Anterior cingulate cortex (tissue), 58 donors: ENCODE measurements around the gene CHMP1B.
A peak's percentile ranks its signal among the peaks of the same experiment; 100 is the strongest.
"Not testable (repeated sequence)": the region's sequence is repeated elsewhere in the genome, so short reads cannot be mapped to it uniquely, and the experiment has no call there.

Source experiments
- DNase-seq, 58 donors: peaks; one replicate each; lab custom pipeline; 2025; lab: John Stamatoyannopoulos, UW

Gene CHMP1B

DNA sequence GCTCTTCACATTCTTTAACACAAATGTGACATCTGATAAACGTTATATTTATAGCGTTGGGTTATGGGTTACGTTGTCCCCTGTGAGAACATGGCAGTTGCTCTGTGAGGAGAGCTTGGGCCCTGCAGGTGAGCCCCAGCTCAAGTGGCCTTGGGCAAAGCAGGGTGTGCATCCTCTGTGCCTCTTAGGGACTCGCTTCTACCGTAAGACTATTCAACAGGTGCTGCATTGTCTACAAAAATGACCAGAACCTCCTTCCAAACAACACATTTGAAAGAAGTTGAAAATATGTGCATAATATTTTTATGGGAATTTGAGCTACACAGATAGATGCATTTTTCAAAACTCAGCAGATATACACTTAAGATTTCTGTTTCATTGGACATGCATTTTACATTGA is 16.4 kb upstream of the CHMP1B start:
- no peak for DNase-seq

DNA sequence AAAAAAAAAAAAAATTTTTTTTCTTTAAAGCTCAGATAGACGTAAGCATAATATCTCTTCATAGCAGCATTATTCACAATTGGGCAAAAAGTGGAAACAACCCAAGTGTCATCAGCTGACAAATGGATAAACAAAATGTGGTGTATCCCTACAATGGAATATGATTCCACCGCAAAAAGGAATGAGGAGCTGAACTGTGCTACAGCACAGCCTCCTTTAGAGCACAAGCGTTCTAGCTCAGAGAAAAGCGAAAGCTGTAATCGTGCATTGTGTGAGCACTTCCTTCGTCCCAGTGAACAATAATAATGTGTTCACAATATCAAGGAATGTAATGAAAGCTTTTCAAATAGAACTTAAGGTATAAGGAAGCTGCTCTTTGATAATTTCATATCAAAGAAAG is 11.7 kb upstream of the CHMP1B start:
- no peak for DNase-seq

DNA sequence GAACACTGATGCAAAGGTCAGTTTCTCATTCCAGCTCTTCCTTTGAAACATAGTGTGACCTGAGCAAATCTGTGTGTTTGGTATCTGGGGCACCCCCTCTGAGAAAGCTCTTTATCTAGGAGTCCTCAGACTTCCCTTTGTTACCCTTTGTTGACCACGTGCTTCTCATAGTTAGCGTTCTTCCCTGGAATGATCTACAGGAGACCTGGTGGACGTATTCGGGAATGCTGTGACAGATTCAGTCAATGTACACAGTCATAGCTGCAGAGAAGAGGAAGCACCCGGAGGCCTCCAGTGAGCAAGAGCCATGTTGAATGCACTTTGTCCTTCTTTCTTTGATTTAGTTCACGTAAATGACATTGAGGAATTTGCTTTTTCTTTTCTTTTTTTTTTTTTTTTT is 10.7 kb upstream of the CHMP1B start:
- DNase-seq = no peak

DNA sequence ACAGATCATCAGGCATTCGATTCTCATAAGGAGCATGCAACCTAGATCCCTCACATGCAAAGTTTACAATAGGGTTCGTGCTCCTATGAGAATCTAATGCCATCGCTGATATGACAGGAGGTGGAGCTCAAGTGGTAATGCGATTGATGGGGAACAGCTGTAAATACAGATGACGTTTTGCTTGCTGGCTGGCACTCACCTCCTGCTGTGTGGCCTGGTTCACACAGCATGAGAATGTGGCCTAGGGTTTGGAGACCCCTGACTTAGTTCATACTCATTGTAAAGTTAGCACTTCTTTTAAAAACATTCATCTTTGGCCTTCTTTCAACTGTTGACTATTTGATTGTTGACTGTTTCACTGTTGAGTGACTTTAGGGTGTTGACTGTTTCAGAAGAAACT is 8.7 kb upstream of the CHMP1B start:
- DNase-seq = no peak

DNA sequence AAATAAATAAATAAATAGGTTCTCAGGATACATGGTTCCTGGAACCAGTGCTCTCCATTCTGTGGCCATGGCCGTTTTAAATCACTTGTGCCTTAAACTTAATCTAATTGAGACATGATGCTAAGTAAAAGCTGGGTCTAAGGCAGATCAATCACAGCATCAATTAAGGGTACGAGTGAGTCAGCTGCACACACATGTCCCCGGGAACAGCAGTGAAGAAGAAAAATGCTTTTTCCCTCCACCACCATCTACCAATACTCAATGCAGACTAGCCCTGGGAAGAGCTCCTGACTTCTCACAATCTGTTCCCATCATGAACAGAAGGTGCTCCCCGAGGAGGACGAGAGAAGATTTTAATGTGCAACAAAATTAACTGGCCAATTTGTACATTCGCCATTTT is 6.8 kb upstream of the CHMP1B start:
- no peak for DNase-seq

DNA sequence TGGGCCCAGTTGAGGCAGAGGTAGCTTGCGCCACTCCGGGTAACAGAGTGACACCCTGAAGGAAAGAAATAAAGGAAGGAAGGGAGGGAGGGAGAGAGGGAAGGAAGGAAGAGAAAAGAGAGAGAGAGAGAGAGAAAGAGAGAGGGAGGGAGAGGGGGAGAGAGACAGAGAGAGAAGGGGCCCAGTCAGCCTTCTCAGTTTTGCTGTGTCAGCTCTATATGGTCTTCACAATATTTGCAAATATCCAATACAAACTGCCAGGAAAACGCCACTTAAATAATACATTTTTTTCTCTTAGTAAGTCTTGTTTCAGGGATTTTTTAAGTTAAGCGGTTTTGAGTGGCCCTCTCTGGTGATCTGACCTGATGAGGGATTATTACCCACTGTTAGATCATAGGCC is 5.6 kb upstream of the CHMP1B start:
- DNase-seq = no peak

DNA sequence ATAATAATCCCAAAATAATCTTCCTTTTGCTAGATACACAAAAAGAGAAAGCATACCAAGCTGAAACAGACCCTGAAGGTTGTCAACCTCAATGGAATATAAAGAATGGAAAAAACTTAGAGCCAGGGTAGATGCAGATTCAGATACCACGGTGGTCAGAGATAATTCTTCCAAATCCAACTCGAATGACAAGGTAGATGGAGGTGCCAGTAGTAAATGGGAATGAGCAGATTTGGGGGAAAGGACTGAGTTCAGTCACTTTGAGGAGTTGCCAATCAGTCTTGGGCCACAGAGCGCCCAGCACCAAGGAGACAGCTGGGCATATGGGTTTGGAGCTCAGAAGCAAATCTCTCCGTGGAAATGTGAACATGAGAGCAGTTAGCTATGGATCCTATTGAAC is 3.4 kb upstream of the CHMP1B start:
- DNase-seq = no peak

DNA sequence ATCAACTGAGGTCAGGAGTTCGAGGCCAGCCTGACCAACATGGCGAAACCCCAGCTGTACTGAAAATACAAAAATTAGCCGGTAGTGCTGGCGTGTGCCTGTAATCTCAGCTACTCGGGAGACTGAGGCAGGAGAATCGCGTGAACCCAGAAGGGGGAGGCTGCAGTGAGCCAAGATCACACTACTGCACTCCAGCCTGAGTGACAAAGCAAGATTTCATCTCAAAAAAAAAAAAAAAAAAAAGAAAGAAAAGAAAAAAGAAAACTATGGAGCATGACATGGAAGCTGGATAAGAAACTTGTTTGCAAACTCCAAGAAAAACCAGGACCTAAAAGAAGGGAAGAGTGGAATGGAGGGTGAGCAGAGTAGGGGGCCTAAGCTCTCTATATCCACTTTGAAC is 1.9 kb upstream of the CHMP1B start:
- DNase-seq = no peak

DNA sequence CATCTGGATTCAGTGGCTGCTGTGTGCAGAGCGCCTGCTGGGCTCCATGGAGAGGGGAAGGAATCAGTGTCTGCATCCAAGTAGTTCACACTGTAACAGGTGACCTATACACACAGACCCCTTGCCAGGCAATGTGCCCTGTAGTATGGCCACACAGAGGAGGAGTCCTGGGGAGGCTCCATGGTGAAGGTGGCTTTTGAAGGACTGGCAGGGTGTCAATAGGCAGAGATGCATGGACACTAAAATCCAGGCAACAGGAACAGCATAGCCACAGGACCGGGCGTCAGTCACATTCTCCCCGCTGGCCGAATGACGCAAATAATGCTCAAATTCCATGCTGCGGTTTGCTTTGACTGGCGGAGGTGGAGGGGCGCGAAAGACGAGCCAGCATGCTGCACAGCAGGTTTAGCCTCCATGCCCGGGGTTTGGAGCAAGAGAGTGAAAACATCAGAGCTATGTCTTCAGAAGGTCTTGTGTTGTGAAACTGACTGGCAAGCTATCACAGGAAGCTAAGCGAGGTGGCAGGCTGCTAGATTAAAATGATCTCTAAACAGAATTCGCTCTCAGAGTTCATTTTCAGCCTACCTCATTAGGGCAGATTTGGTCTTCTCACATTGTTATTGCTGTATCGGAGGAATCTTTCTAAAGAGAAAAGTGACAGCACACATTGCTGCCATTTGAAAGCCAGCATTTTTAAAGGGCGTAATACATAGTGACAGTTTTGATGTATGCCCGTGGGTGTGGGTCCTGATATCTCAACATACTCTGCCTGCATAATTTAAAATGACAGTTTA is 1.2 kb upstream of the CHMP1B start:
- peak in 54 of 58 donors; percentile 7 to 77 (median 52) for DNase-seq

DNA sequence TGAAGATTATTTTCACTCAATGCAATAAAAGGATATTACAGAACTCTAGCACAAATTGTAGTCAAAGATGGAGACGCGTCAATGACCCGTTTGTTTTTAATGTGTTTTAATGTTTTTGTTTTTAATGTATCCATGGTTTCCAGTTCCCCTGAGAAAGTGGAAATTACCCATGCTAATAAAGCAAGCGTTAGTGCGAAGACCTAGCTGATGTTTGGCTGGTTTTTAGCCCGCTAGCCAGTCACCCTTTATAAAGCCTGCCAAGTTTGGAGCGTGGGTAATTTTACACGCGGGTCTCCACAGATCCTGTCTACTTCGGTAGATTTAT is 430 bp upstream of the CHMP1B start:
- no peak for DNase-seq

DNA sequence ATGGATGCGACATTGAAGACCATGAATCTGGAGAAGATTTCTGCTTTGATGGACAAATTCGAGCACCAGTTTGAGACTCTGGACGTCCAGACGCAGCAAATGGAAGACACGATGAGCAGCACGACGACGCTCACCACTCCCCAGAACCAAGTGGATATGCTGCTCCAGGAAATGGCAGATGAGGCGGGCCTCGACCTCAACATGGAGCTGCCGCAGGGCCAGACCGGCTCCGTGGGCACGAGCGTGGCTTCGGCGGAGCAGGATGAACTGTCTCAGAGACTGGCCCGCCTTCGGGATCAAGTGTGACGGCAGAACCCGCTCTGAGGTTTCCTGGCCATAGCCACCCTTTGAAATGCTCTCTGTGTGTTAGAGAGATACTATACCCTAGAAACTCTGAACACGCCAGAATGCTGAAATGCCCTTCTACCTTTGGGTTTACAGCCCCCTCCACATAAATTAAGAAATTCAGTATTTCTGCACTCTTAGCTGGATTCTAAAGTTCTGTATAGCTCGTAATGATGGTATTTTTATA is 659 bp downstream of the CHMP1B start:
- DNase-seq = peak in 21 of 58 donors; percentile 7 to 64 (median 29)

DNA sequence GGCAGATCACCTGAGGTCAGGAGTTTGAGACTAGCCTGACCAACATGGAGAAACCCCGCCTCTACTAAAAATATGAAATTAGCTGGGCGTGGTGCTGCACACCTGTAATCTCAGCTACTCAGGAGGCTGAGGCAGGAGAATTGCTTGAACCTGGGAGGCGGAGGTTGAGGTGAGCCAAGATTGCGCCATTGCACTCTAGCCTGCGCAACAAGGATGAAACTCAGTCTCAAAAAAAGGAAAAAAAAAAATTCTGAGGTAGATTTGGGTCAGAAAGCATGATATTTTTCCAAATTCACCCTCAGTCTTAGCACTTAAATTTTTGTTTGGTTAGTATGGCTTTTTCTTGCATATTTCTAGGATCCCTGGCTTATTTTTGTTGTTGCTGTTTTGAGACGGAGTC is 3.3 kb downstream of the CHMP1B start:
- DNase-seq = not testable (repeated sequence)

DNA sequence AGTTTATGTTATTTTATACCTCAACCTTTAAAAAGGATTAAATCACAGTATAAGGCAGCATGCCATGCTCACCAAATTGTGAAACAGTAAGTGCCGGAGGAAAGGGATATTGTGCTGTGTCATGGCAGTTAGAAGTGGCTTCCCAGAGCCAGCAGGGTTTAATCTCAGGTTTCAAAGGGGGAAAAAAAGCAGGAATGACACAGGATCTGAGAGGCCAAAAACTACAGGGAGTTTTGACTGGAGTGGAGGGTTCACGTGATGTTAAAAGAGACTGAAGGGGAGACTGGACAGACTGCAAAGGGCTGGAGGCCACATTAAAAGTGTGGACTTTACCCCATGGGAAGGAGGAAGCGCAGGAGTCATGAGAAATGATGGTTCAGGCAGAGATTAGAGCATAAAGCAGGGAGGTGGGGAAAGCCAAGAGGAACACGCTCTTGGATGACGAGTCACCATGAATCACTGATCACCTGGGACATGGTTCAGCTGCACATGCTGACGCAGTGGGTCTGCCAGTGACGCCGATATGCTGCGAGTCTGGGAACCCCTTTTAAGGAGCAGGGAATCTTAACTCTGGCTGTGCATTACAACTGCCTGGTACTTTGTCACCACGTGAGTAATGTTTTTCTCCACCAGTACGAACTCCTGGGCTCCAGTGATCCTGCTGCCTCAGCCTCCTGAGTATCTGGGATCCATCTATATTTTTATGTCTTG is 6.1 kb downstream of the CHMP1B start:
- peak in 24 of 58 donors; percentile 1 to 45 (median 24) for DNase-seq

DNA sequence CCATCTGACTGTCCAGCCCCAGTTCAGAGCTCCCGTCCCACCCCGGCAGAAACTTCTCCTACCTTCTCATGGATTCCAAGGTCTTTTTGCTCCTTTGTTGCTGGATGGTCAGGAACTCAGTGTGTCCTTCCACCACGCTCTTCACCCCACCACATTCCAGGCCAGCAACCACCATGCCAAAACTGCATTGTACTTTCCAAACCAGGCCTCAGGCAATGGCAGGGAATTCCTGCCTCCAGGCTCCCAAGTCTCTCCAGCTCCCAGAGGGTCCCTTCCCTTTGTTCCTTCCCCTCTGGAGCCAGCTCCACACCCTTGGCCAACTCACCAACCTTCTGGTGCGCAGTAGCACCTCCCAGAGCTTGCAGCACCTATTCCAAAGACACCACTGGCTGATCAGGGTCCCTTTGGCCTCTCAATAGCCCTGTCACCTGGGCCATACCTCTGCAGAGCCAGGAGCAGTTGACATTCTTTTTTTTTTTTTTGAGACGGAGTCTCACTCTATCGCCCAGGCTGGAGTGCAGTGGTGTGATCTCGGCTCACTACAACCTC is 8.1 kb downstream of the CHMP1B start:
- DNase-seq = no peak

DNA sequence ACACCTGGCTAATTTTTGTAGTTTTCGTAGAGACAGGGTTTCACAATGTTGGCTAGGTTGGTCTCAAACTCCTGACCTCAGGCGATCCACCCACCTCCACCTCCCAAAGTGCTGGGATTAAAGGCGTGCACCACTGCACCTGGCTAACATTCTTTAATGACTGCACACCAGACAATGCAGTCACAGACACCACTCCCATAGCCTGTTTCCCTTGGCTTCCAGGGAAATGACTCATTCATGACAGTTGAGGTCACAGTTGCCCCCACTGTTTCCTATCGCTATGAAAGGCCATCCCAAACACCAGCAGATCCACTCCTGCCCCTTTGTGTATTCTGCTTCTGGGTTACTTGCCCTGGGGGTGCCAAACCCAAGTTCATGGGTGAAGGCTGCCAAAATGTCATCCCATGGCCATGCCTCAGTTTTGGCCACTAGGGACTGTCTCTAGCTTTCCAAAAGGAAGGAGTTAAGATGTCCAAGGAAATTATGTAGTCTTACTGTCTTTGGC is 8.7 kb downstream of the CHMP1B start:
- no peak for DNase-seq

DNA sequence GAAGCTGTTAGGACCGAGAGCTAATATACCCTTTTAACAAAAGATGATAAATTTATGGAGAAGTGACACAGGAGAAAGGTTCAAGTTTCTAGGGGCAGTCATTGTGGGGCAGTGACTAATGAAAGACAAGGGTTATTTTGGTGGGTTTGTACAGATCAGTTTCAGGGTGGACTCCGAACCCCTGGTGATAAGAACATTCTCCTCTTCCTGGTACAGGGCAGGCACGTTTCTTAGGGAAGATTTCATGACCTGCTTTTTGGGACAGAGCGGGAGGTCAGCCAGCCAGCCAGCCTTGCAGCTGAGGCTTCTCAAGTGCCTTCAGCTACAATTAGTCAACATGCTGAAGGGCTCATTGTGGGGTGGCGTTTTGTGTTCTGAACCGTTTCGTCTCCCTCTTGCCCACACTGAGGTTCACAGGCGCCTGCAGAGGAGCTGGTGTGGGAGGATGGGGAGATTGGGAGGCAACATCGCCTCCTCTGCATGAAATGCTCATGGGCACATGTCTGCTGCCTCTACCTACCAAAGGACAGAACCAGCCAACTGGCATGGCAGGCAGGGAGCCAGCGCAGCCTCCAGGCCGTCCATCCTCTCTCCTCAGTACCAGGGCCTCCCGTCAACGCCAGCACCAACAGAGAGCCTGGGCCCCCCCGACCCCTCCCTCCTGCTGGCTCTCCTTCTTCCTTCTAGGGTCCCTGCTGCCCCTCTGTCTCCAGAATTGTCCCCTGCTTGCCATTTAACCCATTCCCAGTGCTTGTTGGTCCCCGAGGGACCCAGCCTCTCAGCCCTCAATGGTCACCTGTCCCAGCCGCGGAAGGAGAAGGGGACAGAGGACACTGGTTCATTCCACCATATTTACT is 9.6 kb downstream of the CHMP1B start:
- no peak for DNase-seq

DNA sequence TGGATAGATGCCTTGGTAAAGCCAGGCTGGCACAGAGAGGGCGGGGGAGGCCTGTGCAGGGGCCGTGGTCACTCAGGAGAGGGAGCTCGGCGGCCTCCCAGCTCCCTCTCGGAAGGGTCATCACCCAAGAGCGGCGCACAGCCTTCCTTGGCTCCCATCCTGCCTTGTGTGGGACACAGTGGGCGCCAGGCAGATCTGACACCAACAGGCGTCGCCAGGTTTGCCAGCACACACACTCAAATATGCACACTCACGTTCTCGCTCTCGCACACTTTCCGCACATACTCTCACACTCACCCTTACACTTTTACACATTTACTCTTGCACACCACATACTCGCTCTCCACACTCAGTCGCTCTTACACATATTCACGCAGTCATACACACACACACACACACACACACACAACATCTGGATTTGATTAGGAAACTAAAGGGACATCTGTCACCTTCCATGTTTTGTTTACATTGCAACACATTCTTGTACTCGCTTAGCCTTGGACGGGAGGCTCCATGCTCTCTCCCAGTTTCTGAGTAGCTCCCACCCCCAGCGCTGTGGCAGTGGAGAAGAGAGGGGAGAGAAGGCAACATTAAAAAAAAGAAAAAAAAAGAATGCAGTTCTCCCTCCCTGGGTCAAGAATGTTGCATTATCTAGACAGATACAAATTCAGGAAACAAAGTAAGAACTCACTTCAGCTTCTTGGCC is 10.5 kb downstream of the CHMP1B start:
- no peak for DNase-seq

DNA sequence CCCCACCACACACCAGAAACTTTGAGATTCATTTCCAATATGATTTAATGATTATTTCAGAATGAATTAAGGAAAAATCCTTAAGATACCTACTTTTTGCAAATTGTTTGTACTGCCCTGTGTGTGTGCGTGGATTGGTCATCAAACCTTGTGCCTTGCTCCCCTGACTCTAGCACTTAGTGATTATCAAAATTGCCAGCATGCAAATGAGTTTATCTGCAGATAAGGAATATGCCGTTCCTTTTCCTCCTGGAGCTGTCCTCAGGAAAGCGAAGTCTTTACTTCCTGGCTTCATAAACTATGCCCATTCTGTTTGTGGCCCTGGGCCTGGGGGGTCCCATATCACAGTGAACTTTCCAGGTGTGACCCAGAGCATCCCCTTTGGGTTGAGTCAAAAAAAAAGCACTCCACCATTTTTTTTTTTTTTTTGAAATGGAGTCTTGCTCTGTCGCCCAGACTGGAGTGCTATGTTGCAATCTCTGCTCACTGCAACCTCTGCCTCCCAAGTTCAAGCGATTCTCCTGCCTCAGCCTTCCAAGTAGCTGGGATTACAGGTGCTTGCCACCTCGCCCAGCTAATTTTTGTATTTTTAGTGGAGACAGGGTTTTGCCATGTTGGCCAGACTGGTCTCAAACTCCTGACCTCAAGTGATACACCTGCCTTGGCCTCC is 11.4 kb downstream of the CHMP1B start:
- DNase-seq = no peak

DNA sequence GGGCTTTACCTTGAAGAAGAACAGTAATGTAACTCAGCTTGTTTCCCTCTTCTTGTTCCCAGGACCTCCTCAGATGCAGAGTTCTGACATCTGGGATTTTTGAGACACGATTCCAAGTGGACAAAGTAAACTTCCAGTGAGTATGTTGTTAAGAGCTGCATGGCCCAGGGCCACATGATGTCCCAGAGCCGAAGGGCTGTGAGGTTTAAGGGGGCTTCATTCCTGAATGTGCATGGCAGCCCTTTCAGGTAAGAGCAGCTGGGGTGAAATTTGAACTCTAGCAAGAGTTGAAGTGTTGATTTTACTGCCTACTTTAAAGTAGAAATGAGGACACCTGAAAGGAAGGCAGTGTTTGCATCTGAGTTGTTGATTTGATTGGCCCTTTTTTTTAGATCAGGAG is 13.3 kb downstream of the CHMP1B start:
- no peak for DNase-seq
